GM19240 (cell line): ENCODE results near the gene GLCCI1.
"Not testable (repeated sequence)": the region's sequence is repeated elsewhere in the genome, so short reads cannot be mapped to it uniquely, and the experiment has no call there.

Experiments
- DNase-seq: peaks from one replicate; pipeline ENCODE4 v3.0.0; 2011; ENCODE audit warnings: low spot score; ENCODE audit not compliant: insufficient read length

Gene GLCCI1

DNA sequence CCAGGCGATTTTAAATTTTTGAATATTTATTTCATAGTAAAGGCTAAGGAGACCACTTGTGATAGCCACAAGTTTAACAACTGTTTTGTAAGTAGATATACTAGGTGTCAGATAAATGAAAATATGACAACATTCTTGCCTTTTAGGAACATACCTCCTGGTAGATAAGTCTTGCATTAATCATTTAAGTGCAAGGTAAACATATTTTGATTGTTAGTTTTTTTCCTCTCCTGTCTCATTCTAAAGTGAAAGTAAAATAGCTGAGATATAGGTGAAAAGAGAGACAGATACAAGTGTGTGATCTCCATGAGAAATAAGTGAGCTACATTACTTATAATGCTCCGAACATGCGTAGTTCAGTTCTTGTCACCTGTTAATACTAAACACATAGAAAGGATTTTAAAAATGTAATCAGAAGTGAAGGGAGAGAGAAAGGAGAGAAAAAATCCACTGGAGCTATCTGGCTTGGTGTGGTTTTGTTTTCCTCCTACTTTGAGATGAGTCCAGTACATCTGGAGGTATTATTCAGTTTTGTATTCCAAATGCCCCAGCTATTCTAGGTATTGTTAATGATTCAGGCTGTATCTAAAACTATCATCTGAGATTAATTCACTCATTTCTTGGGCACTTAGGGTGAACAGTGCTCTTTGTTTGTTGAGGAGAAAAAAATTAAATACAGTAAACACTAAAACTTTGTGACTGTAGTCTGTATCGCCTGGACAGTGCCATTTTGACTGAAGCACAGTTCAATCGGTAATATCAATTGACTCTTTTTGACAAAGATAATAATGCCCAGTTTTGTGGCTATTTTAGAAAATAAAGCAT is 21.2 kb downstream of the GLCCI1 start:
- DNase-seq = no peak

DNA sequence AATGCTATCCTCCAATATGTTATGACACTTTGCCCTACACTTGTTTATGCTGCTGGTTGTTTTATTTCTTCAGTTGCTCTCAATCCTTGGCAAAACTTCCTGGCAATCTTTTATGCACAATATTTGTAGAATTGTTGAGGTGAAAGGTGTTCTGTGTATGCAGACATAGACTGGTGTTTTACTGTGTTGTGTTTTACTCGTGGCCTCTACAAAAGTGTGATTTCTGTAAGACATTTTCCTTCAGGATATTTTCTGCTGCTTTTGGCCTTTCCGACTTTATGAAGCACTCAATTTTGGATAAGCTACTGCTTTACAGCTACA is 21.8 kb downstream of the GLCCI1 start:
- DNase-seq = no peak

DNA sequence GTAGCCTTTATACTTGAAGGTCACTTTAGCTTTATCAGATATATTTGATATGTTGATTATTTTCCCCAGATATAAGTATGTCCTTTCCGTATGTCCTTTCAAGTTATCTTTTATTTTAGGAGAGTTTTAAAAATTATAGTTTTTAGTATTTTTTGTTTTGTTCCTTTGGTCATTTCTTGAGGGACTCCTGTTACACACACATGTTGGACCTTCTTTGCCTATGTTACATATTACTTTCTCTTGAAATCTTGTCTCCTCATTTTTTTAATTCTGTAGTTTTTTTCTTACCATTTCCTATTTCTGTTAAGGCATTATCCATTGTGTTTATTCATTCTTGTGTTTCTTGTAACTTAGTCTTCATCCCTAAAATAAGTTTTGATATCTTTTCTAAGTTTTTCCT is 23.9 kb downstream of the GLCCI1 start:
- DNase-seq = no peak

DNA sequence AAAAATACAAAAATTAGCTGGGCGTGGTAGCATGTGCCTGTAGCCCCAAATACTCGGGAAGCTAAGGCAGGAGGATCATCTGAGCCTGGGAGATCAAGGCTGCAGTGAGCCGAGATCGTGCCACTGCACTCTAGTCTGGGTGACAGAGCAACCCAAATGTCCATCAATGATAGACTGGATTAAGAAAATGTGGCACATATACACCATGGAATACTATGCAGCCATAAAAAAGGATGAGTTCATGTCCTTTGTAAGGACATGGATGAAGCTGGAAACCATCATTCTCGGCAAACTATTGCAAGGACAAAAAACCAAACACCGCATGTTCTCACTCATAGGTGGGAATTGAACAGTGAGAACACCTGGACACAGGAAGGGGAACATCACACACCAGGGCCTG is 26.8 kb downstream of the GLCCI1 start:
- not testable (repeated sequence) for DNase-seq

DNA sequence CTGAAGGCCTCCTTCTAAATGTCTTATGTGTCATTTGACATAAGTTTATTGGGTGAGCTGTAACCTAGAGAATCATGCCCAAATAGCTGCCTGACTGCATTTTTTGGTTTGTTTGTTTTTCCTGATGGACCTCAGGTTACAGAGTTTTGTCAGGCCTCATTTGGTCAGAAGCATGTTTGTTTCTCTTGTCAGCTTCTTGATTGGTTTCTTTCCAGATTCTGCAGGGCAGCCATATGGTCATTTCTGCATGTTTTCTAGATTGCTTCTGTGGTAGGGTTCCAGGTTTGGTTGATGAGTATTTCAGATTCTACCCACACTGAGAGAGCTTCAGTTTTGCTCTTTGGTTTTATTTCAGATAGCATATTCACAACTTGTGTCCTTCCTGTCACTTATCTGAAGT is 28.0 kb downstream of the GLCCI1 start:
- DNase-seq = no peak

DNA sequence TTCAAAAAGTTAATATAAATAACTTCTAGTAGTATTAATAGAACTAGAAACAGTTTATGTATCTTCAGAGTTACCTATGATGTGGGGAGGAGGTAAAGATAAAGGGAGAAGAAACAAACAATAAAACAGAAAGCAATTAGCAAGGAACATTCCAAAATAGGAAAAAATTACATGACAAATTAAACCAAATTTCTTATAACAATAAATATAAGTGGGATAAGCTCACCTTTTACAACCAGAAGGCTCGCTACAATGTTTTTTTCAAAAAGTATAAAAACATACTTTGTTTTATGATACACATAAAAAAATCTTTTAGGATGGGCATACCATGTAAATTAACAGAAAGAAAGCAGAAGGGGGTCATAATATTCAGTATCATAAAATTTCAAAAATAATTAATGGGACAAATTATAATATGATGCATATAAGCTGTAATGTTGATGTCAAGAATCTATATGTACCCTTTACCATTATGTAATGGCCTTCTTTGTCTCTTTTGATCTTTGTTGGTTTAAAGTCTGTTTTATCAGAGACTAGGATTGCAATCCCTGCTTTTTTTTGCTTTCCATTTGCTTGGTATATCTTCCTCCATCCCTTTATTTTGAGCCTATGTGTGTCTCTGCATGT is 31.8 kb downstream of the GLCCI1 start:
- no peak for DNase-seq

DNA sequence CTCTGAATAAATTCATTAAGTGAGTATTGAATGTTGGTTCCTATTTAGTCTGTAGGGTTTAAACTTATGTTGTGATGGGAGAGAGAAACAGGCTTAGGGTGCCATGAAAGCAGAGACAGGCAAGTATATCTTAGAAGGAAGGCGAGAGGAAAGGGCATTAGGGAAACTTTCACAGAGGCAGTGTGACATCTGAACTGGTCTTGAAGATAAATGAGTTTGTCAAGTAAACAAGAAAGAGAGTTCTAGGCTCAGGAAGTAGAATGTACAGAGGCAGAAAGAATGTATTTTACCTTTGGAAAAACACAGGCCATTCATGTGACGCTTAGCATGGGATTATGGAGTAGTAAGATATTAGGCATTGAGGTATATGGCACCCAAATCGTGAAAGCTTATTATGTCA is 34.5 kb downstream of the GLCCI1 start:
- no peak for DNase-seq

DNA sequence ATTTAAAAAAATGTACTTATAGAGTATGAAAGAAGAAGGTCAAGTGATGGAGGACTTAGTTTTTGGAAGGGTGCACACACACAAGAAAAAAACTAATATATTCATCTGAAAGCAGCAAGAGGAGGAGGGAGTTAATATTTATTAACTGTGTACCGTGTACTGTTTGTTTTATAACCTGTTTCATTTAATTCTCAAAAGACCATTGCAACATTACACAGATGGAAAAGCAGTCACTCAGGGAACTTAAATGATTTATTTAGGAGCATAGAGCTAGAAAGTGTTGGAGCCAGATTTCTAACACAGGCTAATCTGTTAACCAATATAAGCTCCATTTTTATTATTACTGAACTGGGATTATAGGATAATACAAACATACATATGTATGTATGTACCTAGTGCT is 36.7 kb downstream of the GLCCI1 start:
- no peak for DNase-seq

DNA sequence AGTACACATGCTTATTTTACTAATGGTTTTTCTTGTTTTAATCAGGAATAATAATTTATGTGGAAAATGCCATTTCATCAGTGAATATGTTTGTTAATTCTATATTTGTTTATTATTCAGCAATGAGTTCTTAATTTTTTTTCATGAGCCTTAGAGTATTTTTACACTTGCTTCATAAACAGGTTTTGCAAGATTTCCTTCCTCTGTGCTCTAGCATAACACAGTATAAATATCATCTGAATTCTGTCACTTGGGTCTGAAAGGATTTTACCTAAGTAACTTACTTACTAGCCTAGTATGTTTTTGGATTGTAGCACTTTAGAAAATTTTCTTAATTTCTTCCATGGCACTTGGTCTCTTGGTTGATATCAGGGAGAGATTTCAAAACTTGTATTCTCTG is 45.8 kb downstream of the GLCCI1 start:
- no peak for DNase-seq

DNA sequence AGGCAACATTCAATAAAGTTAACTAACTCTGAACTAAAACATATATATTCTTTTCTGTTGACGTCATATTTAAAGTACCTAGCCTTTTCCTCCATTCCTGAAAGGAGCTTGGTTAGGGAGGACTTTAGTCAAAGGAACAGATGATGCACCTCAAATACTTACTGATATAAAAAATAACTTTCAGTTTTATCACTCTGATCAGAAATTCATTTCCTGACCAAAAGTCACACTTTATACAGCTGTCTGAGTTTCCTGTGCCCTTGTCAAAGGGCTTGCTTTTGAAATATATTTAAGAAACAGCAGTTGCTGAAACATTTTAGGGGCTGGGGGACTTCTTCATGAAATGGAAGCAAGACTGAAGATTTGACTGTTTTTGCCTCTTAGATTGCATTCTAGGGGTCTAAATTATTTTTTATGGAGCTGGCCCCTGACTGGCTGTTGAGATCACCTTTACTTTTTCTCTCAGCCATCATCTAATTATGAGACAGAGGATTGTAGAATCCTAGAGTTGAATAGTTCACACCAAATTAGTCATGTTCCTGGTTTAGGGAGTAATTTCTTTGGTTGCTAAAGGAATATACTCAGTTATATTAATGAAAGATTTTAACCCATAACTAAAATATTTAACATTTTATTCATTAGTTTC is 46.6 kb downstream of the GLCCI1 start:
- no peak for DNase-seq

DNA sequence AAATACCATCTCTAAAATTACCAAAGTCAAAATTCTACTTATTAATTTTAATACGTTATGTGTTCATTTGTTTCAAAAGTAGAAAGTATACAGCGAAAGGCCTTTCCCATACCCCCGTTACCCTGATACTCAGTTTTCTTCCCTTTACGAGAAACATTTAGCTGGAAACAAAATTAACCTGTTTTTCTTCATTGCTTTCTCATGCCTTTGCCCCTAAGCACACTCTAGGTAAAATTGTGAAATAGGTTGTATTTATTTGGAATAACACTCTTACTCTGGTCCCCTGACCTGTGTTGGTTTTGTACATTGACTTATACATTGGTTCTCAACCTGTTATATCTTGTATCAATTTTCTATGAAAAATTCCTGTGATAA is 47.1 kb downstream of the GLCCI1 start:
- no peak for DNase-seq

DNA sequence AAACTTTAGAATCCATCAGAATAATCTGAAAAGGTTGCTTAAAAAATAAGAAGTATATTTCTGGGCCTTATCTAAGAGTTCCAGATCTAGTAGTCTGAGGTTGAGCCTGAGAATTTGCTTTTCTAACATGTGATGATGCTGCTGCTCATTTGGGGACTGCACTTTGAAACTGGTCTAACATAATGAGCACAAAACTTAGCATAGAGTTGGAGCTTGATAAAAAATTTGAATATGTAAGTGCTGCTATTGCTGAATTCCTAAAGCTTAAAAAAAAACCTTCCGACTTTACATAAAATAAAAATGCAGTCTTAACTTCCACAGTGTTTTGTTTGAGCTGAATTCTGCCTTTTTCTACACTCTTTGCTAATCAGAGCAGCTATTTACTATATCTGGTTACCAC is 48.8 kb downstream of the GLCCI1 start:
- DNase-seq = no peak

DNA sequence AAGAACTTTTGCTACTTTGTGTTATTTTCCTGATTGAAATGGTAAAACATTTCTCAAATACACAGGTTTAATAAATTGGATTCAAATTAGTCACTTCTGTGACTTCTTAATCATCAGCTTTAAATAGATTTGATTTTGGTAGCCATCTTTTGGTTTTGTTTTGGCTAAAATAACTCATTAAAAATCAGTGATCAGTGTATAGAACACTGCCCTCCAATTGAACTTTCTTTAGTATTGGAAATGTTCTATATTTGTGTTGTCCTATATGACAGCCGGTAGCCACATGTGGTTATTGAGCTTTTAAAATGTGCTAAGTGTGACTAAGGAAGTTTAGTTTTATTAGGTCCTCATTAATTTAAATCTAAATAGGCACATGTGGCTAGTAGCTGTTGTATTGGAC is 50.4 kb downstream of the GLCCI1 start:
- DNase-seq = no peak

DNA sequence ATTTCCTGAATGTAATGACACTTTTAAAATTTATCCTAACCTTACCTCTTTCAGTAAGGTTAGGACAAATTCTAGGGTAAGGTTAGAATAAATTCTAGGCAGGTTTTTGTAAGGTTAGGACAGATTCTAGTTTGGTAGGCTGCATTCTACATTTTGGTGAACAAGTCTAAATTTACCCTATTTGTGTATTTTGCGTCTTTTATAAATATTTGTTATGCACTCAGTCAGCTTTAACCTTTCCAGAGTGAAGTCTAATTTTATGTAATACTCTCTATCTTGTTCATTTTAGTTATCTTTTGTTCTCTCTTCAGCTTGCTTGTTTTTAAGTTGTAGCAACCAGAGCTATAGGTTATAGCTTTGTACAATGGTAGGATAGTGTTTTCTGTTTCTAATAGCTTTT is 54.0 kb downstream of the GLCCI1 start:
- no peak for DNase-seq

DNA sequence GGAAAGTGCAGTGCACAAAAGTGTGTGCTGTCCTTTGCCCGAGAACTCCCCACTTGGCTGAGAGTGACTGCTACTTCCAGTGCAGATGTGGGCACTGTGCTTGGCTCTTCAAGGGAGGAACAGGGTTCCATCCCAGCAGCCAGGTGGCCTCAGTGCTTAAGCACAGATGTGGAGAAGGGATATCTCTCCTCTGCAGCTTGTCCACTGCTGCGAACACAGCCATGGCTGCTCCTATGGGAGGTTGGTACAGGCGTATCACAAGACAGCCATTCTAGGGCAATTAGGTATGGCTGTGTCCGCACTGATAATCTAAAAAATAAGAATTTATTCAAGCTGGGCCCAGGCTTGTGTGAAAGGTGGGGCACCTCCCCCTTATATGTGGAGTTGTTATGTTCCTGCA is 66.6 kb downstream of the GLCCI1 start:
- DNase-seq = no peak

DNA sequence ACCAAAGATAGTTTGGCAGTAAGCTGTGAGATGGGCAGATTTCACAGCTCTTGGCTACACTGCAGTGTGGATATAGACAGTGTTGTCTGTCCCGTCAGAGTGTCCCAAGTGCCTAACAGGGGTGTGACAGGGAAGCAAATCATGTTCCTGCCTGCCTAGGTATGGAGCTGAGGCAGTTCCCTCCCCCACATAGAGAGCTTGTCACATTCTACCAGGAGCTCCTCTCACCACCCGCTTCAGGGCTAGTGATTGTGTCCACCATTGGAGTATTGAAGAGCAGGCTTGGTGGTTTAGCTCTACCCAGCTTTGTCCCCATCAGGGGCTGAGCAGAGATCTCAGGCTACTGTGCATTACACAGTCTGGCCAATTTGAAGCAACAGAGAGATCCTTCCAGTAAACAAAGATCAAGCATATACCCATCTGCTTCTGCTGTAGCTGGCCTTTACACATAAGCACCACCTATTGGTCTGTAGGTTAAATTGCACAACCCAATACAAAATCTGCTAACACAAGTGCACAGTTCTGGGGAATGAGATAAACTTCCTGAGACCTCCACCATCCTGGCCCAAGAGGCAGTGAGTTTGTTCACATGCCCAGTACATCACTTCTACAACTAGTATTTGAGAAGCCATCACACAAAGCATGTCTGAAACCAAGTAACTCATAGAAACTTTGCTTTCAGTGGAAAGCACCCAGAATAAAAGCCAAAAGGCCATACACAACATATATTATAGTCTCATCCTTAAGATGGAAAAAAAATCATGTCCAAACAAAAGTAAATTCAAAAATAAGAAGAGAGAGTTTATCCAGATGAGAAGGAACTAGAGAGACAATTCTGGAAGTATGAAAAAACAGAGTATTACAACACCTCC is 67.3 kb downstream of the GLCCI1 start:
- DNase-seq = no peak

DNA sequence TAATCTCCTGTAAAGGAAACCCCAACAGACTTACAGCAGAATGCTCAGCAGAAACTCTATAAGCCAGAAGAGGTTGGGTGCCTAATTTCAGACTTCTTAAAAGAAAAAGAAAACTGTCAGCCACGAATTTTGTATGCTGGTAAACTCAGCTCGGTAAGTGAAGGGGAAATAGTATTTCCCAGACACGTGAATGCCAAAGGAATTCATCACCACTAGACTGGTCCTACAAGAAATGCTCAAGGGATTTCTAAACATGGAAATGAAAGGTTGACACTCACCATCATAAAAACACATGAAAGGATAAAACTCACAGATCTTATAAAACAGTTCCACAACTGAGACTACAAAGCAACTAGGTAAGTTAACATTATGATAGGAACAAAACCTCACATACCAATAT is 68.6 kb downstream of the GLCCI1 start:
- no peak for DNase-seq

DNA sequence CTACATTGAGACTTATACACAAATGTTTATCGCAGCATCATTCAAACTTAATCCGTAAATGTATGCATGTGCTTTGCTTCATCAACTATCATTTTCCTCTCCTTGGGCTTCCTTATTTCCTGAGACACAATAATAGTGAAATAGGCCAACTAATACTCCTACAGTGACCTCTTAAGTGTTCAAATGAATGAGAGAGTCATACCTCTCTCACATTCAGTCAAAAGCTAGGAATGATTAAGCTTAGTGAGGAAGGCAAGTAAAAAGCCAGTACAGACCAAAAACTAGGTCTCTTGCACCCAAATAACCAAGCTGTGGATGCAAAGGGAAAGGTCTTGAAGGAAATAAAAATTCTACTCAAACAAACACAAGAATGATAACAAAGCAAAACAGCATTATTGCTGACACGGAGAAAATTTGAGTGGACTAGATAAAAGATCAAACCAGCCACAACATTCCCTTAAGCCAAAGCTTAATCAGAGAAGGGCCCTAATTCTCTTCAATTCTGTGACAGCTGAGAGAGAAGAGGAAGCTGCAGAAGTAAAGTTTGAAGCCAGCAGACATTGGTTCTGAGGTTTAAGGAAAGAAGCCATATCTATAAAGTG is 72.3 kb downstream of the GLCCI1 start:
- no peak for DNase-seq

DNA sequence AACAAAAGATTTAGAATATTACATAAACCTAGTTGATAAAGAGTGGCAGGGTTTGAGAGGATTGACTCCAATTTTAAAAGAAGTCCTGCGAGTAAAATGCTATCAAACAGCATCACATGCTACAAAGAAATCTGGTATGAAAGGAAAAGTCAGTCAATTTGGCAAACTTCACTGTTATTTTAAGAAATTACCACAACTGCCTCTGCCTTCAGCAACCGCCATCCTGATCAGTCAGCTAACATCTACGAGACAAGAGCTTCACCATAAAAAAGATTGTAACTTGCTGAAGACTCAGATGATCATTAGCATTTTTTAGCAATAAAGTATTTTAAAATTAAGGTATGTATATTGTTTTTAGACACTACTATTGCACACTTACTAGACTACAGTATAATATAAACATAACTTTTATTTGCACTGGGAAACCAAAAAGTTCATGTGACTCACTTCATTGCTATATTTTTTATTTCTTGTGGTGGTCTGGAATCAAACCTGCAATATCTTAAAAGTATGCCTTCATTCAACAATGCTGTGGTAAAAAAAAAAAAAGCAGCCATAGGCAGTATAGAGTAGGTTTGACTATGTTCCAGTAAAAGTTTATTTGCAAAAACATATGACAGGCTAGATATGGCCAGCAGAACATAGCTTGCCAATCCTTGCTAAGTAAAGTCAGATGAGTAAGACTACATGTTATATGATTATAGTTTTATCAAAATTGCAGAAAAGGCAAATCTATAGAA is 74.4 kb downstream of the GLCCI1 start:
- no peak for DNase-seq

DNA sequence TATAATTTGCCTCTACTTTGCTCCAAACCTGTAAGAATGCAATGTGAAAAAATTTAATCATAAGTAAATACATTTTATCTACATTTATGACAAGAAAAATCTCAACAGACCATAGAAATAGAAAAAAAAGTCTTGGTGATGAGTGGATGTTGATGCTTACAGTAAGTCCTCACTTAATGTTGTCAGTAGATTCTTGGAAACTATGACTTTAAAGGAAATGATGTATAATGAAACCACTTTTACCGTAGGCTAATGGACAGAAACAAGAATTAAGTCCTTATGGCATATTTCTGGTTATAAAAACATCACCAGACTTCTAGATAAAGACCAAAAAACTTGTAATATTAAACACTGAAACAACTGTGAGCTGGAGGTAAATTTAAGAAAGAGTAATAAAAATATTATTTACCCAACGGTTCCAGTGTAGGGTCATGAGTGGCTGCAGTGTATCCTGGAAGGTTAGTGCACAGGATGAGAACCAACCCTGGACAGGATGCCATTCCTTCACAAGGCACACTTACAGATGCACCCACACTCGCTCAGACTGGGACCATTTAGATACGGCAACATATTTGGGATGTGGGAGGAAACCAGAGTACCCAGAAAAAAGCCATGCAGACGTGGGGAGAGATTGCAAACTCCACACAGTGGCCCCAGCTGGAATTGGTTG is 76.3 kb downstream of the GLCCI1 start:
- no peak for DNase-seq
